C4-2B (cell line): ENCODE data around the gene HOXC5.
"Not testable (repeated sequence)": the region's sequence is repeated elsewhere in the genome, so short reads cannot be mapped to it uniquely, and the experiment has no call there.

ENCODE experiments used
- ZFX ChIP-seq: fragments of 450-650 bp; IDR thresholded peaks from 2 replicates; pipeline ENCODE4 v1.6.1; 2017
- TF ChIP-seq, protein P1 (sequence below): fragments of 450-650 bp; conservative IDR thresholded peaks from 2 replicates; pipeline ENCODE4 v1.5.1; 2017; ENCODE audit warnings: mild to moderate bottlenecking

- TF ChIP-seq, protein P1, sequence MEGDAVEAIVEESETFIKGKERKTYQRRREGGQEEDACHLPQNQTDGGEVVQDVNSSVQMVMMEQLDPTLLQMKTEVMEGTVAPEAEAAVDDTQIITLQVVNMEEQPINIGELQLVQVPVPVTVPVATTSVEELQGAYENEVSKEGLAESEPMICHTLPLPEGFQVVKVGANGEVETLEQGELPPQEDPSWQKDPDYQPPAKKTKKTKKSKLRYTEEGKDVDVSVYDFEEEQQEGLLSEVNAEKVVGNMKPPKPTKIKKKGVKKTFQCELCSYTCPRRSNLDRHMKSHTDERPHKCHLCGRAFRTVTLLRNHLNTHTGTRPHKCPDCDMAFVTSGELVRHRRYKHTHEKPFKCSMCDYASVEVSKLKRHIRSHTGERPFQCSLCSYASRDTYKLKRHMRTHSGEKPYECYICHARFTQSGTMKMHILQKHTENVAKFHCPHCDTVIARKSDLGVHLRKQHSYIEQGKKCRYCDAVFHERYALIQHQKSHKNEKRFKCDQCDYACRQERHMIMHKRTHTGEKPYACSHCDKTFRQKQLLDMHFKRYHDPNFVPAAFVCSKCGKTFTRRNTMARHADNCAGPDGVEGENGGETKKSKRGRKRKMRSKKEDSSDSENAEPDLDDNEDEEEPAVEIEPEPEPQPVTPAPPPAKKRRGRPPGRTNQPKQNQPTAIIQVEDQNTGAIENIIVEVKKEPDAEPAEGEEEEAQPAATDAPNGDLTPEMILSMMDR: not testable (repeated sequence)
- TF ChIP-seq ZFX: not testable (repeated sequence)
Measured at GRCh38 chr12:54081581-54082396, 48.9 kb downstream of the HOXC5 start.
